ENCODE results near the gene PAX1. TPM values are rescaled to one million over a fixed set of nuclear protein-coding genes. Genes with fewer than 3 reads are reported as not detected.

Gene PAX1
- total and polyA plus RNA-seq, 9 of the 15 experiments (the other 6 are each of a cell fraction or from before 2014, with no cell fraction given), result not detected

DNA sequence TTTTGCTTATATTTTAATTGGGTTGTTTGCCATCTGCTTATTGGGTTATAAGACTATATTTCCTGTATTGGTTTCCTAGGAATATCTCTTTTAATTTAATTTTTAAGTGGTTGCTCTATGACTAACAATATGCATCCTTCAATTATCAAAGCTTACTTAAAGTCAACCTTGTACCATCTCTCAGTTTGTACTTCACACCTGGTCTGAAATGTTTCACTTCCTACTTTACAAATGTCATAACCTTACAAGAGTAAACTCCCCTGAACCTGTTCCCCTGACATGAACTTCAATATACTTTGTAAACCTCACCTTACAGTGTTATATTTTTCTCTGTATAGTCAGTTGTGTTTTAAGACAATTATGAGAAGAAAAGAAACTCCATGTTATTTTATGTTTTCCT is 35.8 kb downstream of the PAX1 start:
- Histone ChIP-seq H2AFZ (ENCODE audit: low read depth, low read length) (no peak overlapping the region), H3K4me3 (no peak overlapping the region), H4K20me1 (replicated peaks; ENCODE audit: control insufficient read depth, insufficient read depth, low read length) (no peaks in the 10 kb centered on the region), H3K9me1 (ENCODE audit: control insufficient read depth, insufficient read depth, low read length) (no peaks in the 10 kb centered on the region), H3K4me1 (replicated peaks in 1 of 2; ENCODE audit: control insufficient read depth in 2 of 2, insufficient read depth in 2 of 2, low read length in 2 of 2) (no peaks in the 10 kb centered on the region), H3K27ac (ENCODE audit: extremely low read depth, low read depth, low read length) (no peak overlapping the region), H3K79me2 (ENCODE audit: control insufficient read depth, insufficient read depth, low read length) (no peaks in the 10 kb centered on the region), H3K9ac (ENCODE audit: insufficient read depth in 1 of 2, low read depth in 2 of 2, low read length in 2 of 2) (no peak overlapping the region), H3K27me3 (ENCODE audit: control insufficient read depth in 2 of 2, insufficient read depth in 2 of 2, low read length in 2 of 2) (no peaks in the 10 kb centered on the region), H3K9me3 (replicated peaks; ENCODE audit: control insufficient read depth, insufficient read depth, low read depth, low read length) (no peaks in the 10 kb centered on the region), H3K4me2 (ENCODE audit: insufficient read depth, low read length) (no peak overlapping the region), H3K36me3 (ENCODE audit: control insufficient read depth, insufficient read depth, low read length) (no peaks in the 10 kb centered on the region)
- ChIA-PET POLR2A (no interaction called here), CTCF (ENCODE audit: low intra/inter-chr PET ratio) (no interaction called here)
- FAIRE-seq (no peak), DNase-seq (ENCODE audit: extremely low read depth in 1 of 4, low spot score in 3 of 4) (no peak), ATAC-seq (no peak)
- intact Hi-C loops (cut with micrococcal nuclease) (no loop called here), in situ Hi-C loops (cut with MboI) (no loop called here)
- no TSS peak for BruUV-seq (replicated peaks)
- TF ChIP-seq CBX3 (IDR thresholded peaks at IDR 0.05; ENCODE audit: borderline replicate concordance in 1 of 2, low read length in 2 of 2) (no peak), ATF7 (IDR thresholded peaks at IDR 0.05) (no peak), NR2C1 (IDR thresholded peaks at IDR 0.05) (no peak), NR2C1 (tag; IDR thresholded peaks at IDR 0.05) (no peak)

- Histone ChIP-seq H3K36me3 (ENCODE audit: control insufficient read depth, insufficient read depth, low read length) (no peaks in the 10 kb centered on the region), H3K9me1 (ENCODE audit: control insufficient read depth, insufficient read depth, low read length) (no peaks in the 10 kb centered on the region), H4K20me1 (replicated peaks; ENCODE audit: control insufficient read depth, insufficient read depth, low read length) (no peaks in the 10 kb centered on the region), H3K9ac (ENCODE audit: insufficient read depth in 1 of 2, low read depth in 2 of 2, low read length in 2 of 2) (no peak overlapping the region), H3K4me2 (ENCODE audit: insufficient read depth, low read length) (no peak overlapping the region), H3K27ac (ENCODE audit: extremely low read depth, low read depth, low read length) (no peak overlapping the region), H3K9me3 (replicated peaks; ENCODE audit: control insufficient read depth, insufficient read depth, low read depth, low read length) (no peaks in the 10 kb centered on the region), H3K79me2 (ENCODE audit: control insufficient read depth, insufficient read depth, low read length) (no peaks in the 10 kb centered on the region), H3K4me3 (no peak overlapping the region), H3K27me3 (ENCODE audit: control insufficient read depth in 2 of 2, insufficient read depth in 2 of 2, low read length in 2 of 2) (no peaks in the 10 kb centered on the region), H2AFZ (ENCODE audit: low read depth, low read length) (no peak overlapping the region), H3K4me1 (replicated peaks in 1 of 2; ENCODE audit: control insufficient read depth in 2 of 2, insufficient read depth in 2 of 2, low read length in 2 of 2) (peaks cover 0 to 3% of the 10 kb centered on the region in 2 experiments; a peak in 1 of 5 replicates)
- ChIA-PET CTCF (ENCODE audit: low intra/inter-chr PET ratio) (no interaction called here), POLR2A (no interaction called here)
- no peak for DNase-seq (ENCODE audit: extremely low read depth in 1 of 4, low spot score in 3 of 4)
- 0% methylated on average over 1 of the region's 2 CpGs for WGBS (ENCODE audit: insufficient coverage, low coverage, missing lambda C conversion rate)
- intact Hi-C loops (cut with micrococcal nuclease), result no loop called here
- no peak for FAIRE-seq
- ATAC-seq, result no peak
- in situ Hi-C loops (cut with MboI), result no loop called here
- BruUV-seq (replicated peaks), result no TSS peak
- TF ChIP-seq CLOCK (CRISPR knock-in tag; IDR thresholded peaks at IDR 0.05; ENCODE audit: borderline replicate concordance) (no peak), TFAM (CRISPR knock-in tag; conservative IDR thresholded peaks at IDR 0.05) (no peak), HDAC8 (tag; IDR thresholded peaks at IDR 0.05) (no peak), TBL1XR1 (IDR thresholded peaks at IDR 0.05; ENCODE audit: low read length in 2 of 2) (no peak), ZNF354B (CRISPR knock-in tag; IDR thresholded peaks at IDR 0.05) (no peak), TAF15 (IDR thresholded peaks at IDR 0.05; ENCODE audit: low read depth, low read length) (no peak), RBM25 (IDR thresholded peaks at IDR 0.05; ENCODE audit: low read depth, low read length, severe bottlenecking) (no peak), YY1 (IDR thresholded peaks at IDR 0.05; ENCODE audit: borderline replicate concordance in 1 of 3, control insufficient read depth in 1 of 3, extremely low read depth in 1 of 3, insufficient read depth in 3 of 3, insufficient read length in 1 of 3, insufficient replicate concordance in 2 of 3, low read depth in 1 of 3, low read length in 2 of 3) (no peak), FOXA1 (IDR thresholded peaks at IDR 0.05; ENCODE audit: borderline replicate concordance) (no peak)
Observed at GRCh38 chr20:21762646-21763045, 57.2 kb downstream of the PAX1 start.
